ENCODE data around the gene MVB12B.
A peak's percentile ranks its signal among the peaks of the same experiment; 100 is the strongest.

The MVB12B gene

DNA sequence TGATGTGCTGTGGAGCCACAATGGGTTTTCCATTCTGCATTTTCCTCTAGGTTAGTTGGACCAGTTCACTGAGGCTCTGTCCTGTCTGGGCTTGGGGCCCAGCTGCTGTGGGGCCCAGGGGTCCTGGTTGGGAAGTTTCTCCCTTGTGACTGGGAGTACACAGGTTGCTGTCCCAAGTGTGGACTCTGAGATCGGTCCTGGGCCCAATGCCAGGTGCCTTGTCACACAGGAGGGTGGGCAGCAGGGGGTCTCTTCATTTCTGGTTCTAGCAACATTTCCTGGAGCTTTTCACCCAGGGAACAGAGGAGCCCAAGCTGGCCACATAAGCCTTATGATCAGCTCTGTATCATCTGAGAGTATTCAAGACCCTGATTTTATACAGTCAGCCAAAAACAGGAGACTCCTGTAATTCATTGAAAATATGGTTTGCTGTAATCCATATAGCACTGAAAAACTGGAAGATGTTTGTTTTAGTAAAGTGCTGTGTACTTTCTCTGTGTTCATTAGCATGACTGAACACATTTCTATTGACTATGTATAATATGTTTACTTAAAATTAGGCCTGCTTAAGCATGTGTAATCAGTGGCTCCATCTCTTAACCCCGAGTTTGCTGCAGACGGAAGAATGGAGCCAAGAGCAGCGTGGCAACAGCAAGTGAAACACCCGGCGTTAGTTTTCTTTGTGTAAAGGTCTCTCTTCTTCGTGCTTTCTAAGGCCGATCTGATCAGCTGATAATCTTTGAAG lies 62.5 kb downstream of the MVB12B start:
- DNase-seq, result no peak

DNA sequence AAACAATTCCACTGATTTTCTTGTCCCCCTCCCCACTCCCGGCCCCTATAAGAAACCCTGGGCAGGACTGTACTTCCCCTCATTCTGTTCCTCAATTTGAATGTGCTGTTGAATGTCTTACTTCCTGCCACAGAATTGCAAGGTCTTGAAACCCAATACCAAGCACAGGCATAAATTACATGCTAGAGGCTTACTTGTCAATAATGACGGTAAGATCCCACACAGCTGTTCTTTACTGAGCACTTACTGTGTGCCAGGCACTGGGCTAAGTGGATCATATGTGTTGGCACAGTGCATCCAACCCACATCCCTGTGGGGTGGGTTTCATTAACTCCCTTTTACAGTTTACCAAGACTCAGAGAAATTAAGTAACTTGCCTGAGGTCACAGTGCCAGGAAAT lies 63.4 kb downstream of the MVB12B start:
- DNase-seq, result no peak

GRCh38 chr9:126390923-126391322 lies 64.3 kb downstream of the MVB12B start:
- no peak for DNase-seq

DNA sequence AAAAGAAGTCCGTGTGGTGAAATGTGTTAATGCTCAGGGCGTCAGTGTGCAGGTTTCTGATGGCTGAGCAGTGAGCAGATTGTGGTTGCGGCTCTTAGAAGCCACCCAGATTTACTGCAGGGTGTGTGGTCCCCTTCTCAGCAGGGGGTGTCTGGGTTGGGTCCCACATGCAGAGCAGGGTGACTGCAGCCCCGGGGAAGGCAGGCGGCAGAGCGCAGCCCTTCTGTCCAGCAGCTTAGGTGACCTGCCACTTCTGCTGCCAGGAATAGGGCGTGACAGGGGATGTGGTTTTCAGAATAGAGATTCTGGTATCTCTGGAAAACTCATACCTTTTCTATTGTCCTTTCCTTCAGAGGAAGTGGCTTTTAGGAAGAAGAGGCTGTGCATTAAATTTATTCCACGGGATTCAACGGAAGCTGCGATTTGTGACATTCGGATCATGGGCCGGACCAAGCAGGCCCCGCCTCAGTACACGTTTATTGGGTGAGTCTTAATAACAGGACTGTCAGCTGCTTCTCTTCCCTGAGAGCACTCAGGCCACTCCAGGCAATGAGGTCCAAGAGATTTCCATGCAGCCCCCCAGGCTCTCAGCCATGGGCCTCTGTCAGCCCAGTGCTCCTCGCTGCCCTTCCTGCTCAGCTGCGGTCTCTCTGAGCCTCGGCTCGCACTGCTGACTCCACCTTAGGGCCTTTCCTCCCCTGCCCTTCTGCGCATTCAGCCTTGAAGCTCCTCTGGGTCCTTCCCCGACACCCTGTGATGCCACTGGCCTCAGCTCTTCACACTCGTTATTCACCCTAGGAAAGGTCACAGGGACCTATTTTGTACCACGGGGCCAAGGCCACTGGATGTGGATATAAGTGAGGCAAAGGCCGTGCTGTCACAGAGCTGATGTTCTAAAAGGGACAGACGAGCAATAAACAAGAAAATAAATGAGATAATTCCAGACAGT lies 65.4 kb downstream of the MVB12B start:
- no peak for DNase-seq

GRCh38 chr9:126392662-126393371 lies 66.2 kb downstream of the MVB12B start:
- no peak for DNase-seq

DNA sequence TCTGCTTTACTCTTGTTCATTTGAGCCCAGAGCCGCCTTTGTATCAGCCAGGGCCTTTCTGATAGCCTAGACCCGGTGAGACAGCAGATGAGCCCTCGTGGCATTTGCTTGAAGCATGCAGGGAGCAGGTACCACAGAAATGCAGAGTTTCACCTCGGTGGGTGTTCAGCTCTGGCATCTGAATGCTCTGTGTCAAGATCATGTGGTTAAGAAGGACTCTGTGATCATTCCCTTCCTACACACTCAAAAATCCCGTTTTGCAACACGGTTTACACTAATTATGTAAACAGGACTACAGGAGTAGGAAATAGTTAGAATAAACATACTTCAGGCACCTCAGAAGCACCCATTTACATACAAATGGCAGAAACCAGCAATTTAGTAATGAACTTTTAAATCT lies 67.2 kb downstream of the MVB12B start:
- no peak for DNase-seq

DNA sequence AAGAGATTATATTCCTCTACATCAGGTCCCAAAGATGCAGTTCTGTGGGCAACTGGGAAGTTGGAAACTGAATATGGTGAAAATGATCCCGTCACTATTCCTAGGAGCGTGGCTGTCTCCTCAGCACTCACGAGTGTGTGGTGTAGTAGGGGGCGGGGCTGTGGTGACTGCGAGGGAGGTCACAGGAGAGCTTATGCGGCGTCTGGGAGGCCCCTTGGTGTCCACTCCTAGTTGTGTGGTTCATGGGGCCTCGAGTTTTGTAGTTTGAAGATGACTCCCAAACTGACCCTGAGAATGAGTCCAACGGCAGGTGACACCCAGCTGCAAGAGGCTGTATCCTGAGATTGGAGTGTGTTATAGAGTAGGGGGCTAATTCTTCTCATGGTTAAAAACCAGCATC lies 68.2 kb downstream of the MVB12B start:
- DNase-seq, result no peak

GRCh38 chr9:126395439-126396212 lies 69.0 kb downstream of the MVB12B start:
- no peak for DNase-seq

DNA sequence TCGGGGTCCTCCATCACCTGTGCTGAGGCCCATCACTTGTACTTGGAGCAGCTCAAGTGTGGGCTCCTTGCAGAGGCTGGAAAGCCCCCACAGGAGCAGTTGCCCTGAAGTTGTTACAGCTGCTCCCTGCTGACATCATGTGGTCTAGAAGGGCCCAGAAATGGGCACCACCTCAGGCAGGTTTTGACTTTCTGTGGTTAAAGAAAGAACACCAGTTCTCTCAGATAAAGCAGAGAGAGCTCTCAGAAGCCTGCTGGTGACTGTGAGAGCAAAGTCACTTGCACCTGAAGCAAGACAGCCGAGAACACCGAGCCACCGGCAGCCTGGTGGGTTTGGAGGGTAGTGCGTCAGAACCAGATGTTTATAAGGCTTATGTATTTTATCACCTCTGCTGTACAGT lies 70.4 kb downstream of the MVB12B start:
- peak; percentile 57 for DNase-seq

DNA sequence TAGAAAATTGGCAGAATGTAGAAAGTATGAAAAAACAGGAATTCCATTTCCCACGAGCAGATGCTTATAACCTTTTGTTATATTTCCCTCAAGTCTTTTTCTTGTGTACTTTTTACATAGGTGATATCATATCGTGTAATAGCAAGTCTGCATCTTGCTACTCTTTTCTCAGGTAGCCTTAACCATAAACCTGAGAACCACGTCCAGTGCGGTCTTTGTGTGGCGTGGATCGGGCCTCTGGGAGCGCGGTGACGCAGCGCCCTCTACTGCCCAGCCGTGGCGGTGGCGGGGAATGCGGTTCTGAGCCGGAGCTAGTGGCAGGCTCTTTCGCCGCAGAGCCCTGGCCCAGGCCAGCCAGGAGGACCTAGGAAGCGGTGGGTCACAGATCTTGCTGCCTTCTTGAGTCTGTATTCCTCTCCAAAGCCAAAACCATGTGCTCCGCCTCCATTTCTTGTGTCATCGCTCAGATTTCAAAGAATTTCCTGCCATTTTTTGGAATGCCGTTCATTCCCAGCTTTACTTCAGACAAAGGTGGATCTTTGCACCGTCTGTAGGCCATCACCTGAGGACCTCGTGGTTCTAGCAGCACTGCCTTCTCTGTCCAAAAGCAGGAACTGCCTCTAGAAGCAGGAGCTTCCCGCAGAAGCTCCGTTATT lies 71.9 kb downstream of the MVB12B start:
- DNase-seq, result peak; percentile 55

- DNase-seq, result no peak
These were observed 72.6 kb downstream of the MVB12B start for GRCh38 chr9:126399251-126399650.

DNA sequence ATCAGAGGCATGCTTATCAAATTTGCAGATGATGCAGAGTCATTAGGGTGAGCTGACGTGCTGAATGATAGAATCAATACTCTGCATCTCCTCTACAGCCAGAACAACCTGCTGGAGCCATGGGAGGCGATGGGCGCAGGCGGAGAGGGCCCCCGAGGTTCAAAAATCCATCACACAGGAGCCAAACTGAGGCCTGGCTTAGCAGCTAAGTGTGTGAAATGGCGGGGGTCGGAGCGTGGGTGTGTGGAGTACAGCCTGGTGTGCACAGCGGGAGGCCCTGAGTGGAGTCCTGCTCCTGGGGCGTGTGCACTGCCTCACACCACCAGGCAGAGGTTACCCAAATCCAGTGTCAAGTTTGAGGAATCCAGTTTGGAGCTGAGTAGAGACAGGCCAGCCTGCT lies 73.2 kb downstream of the MVB12B start:
- no peak for DNase-seq

DNA sequence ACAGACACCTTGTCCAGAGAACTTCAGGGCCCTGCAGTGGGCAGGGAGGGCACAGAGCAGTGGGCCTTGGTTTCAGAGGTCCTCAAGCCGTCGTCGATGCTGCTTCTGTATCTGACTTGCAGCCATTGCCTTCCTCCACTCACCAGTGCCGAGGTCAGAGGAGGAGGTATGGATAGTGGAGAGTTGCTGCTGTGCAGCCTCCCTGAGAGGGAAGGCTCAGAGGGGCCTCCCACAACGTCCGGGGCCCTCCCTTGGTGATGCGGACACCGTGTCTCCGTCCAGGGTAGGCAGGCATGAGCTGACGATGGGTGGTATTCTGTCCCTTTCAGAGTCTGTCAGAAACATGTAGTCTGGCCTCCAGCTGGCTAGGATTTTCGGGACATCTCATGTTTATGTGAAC lies 73.9 kb downstream of the MVB12B start:
- DNase-seq, result no peak

- DNase-seq, result no peak
These were observed 74.5 kb downstream of the MVB12B start for GRCh38 chr9:126401107-126401506.

- no peak for DNase-seq
These were observed 75.0 kb downstream of the MVB12B start for GRCh38 chr9:126401581-126401980.

DNA sequence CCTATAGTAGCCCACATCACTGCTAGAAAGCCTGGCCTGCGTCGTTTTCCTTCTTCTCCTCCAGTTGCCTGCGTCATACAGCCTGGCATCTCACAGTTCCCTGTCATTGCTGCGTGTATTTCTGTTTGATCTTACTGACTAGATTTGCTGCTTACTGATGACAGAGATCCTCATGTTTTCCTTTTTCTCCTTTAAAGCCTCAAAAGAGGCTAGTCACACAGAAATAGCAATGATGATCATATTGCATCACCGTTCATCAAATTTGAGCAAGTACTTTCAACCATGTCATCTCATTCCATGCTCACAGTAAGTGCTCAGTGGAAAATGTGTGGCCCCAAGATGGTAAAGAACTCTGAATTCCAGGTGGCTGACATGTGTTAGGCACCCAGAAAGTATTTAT lies 76.8 kb downstream of the MVB12B start:
- no peak for DNase-seq

DNA sequence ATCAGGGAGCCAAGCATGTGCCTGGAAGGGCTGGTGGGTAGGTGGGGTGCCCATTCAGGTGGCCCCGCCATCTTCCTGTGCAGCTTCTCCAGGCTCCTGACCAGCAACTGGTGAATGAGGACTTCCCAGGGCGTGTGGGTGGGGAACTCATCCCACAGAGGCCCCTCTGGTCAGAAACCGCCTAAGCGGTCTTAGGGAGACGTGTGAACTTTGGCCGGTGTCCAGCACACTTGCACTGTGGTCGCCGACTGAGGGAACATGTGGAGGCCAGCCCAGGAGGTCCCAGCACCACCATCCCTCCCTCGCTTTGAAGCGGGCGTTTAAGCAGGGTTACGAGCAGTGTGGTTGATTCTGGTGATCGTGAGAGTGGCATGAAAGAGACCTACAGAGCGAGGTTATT lies 77.8 kb downstream of the MVB12B start:
- DNase-seq, result no peak

- DNase-seq, result no peak
These were observed 79.5 kb downstream of the MVB12B start for GRCh38 chr9:126406075-126406667.

GRCh38 chr9:126407114-126407870 lies 80.7 kb downstream of the MVB12B start:
- DNase-seq, result no peak

- no peak for DNase-seq
These were observed 81.4 kb downstream of the MVB12B start for GRCh38 chr9:126408004-126408403.

GRCh38 chr9:126410229-126410628 lies 83.6 kb downstream of the MVB12B start:
- DNase-seq, result no peak
